GM15510 (cell line): ENCODE data around the gene NUTF2.

Experiments
- POLR2A ChIP-seq: IDR thresholded peaks from 3 replicates; pipeline ENCODE4 v1.6.1; 2011; ENCODE audit warnings: borderline replicate concordance; ENCODE audit not compliant: insufficient read length; ENCODE audit errors: extremely low read depth

NUTF2 gene

DNA sequence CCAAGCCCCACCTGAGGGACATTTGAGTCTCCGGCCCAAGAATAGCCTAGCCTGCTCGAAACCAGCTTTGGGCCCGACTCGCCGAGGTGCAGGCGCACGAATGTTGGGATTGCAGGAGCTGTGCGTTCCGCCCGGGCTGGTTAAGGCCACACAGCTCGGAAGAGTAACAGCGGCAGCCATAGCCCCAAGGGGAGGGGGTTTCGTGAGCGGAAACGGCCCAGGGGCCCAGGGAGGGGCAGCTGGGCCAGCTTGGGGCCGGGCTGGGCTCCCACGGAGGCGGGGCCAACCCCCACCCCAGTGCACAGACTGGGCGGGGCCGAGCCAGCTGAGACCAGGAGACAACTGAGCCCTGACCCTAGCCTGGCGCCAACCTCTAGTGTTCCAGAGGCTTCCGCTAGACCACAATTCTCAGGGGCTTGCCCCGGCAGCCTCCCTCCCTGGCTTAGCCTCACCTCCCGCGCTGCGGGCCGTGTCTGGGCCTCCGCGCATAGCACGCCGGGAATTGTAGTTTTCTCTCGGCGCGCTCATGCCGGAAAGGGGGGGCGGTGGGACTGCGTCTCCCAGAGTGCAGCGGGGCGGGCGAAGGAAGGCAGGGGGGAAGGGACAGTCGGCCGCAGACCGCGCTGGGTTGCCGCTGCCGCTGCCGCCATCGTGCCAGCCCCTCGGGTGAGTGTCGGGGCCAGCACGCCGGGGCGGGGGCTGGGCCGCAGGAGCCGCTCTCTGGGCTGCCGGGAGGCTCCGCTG lies at the start of gene NUTF2:
Gene NUTF2 (plus strand): TSS at position 614 of the 744 bp plus-strand sequence. CDS start 18,198 bp downstream, outside the sequence.
- TF ChIP-seq POLR2A, result peak; percentile 73

GRCh38 chr16:67800338-67800926 lies 46.3 kb upstream of the NUTF2 start:
- no peak for TF ChIP-seq POLR2A

GRCh38 chr16:67801241-67801640 lies 45.5 kb upstream of the NUTF2 start:
- TF ChIP-seq POLR2A, result no peak

GRCh38 chr16:67801883-67802282 lies 44.9 kb upstream of the NUTF2 start:
- no peak for TF ChIP-seq POLR2A

GRCh38 chr16:67803894-67804293 lies 42.8 kb upstream of the NUTF2 start:
- TF ChIP-seq POLR2A, result no peak

GRCh38 chr16:67804853-67805542 lies 41.7 kb upstream of the NUTF2 start:
- TF ChIP-seq POLR2A, result no peak

DNA sequence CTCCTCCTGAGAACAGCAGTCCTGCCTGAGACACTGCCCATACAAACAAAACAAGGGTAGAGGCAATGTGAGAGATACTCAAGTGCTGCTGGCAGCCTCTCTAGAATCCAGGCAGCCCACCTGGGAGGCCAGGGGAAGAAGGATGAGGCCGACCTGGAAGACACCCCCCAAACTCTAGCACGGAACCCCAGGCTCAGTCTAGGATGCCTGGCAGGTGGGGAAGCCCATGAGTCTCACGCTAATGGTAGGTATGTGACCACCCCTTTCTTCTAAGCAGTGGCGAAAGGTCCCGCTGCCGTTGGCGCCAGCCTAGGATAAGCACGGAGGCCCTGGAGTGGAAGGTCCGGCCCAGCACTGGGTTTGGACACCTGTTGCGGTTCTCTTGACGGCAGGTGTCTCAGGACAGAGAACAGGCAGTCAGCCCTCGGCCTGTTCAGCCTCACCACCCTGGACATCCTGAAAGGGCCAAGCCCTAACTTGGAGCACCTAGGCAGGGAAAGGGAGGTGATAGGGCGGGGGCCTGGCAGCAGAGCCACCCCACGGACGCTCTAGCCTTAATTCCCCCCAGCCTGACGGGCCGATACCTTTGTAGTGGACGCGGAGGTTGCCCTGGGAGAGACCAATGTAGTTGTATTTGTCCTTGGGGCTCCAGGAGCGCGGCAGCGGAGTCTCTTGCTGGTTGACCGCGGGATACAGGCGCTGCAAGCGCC lies 40.9 kb upstream of the NUTF2 start:
- TF ChIP-seq POLR2A, result no peak

DNA sequence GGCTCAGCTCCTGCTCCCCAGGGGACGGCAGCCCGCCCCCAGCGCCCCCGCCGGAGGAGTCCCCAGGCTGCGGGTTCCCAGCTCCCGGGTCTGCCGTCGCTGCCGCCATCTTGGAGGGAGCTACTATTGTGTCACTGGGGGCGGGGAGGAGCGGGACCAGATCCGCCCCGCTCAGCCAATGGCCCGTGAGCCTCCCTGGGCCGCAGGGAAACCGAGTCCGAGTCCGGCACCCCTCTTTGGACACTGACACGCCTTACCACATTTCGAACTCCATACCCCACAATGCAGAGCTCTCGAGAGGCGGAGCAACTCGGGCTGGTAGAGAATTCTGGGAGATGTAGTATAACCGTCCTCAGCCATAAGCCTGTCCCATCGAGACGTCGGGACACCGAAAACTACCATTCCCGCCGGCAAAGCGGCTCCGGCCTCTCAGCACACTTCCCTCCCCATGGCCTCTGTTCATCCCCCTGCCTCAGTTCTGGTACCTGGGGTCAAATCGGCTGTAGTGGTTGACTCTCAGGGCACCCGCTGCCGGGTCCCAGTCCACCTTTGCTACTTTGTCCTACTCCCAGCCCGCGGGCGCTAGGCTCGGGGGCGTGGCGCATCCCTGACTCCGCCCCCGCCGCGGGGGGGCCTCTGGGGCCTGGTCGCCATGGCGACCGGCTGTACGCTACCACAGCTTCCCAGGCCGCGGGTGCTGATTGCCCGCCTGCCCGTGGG lies 40.1 kb upstream of the NUTF2 start, which contains the start of the genes RANBP10 and TSNAXIP1:
Gene RANBP10 (minus strand): TSS at position 133 of the 720 bp plus-strand sequence. CDS start 24 bp downstream, at position 109.
Gene TSNAXIP1 (plus strand): TSS at position 462 of the 720 bp plus-strand sequence. CDS start 261 bp downstream, outside the sequence.
- TF ChIP-seq POLR2A, result peak; percentile 91

- no peak for TF ChIP-seq POLR2A
Observed at GRCh38 chr16:67807148-67807682, 39.5 kb upstream of the NUTF2 start.

DNA sequence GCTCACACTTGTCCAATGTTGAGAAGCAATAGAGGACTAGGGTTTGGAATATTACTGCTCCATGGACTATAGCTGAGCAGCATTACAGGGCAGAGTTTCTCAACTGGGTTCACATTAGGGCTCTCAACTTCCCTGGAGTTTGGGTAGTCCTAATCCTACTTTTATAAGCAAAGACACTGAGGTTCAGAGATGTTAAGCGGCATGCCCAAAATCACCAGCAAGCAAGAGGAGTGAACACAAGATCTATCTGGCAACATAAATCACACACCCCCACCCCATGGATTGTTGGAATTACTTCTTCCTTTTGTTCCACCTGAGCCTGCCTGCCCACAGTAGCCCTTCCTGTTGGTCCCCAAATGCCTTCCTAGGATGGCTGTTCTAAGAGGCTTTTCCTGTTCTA lies 34.8 kb upstream of the NUTF2 start:
- TF ChIP-seq POLR2A, result no peak

GRCh38 chr16:67814567-67814966 lies 32.2 kb upstream of the NUTF2 start:
- no peak for TF ChIP-seq POLR2A

GRCh38 chr16:67820608-67821259 lies 26.0 kb upstream of the NUTF2 start:
- TF ChIP-seq POLR2A, result no peak

GRCh38 chr16:67822511-67822910 lies 24.2 kb upstream of the NUTF2 start:
- no peak for TF ChIP-seq POLR2A
